OCI-LY7 (cell line): ENCODE results near the gene VSIR. TPM values are rescaled to one million over a fixed set of nuclear protein-coding genes. Genes with fewer than 3 reads are reported as not detected.

Experiments used
- BruUV-seq: library from RNA; stranded (reverse); fragments of 400-500 nt; replicated peaks from 2 replicates; lab custom pipeline; 2021; lab: Mats Ljungman, UMichigan
- CTCF ChIA-PET: fragments of 300-600 bp; sonication (Branson Sonifier 250); formaldehyde crosslinking; loops from one replicate; lab custom pipeline; 2022; ENCODE audit warnings: antibody characterized with exemption; ENCODE audit not compliant: unreplicated experiment; lab: Charles Lee
- POLR2A ChIA-PET: fragments of 300-600 bp; sonication (Branson Sonifier 250); formaldehyde crosslinking; loops from one replicate; lab custom pipeline; 2022; ENCODE audit warnings: antibody characterized with exemption; lab: Charles Lee
- DNase-seq: peaks from one replicate; pipeline ENCODE4 v3.0.0-alpha.2; 2015; ENCODE audit warnings: low spot score
- H2AFZ ChIP-seq: fragments of 200-600 bp; sonication (generic), shearing (Covaris generic); 2 replicates; pipeline ENCODE4 v1.6.1; 2014; ENCODE audit warnings: mild to moderate bottlenecking, antibody characterized with exemption, low read length, moderate library complexity
- H3K27ac ChIP-seq: fragments of 200-600 bp; sonication (generic); 2 replicates; pipeline ENCODE4 v1.5.1; 2014; ENCODE audit warnings: mixed run types, low read depth, mild to moderate bottlenecking, moderate library complexity, low read length, inconsistent platforms; ENCODE audit not compliant: poor library complexity, severe bottlenecking
- H3K36me3 ChIP-seq: fragments of 200-600 bp; sonication (generic); 2 replicates; pipeline ENCODE4 v1.6.1; 2014; ENCODE audit warnings: mild to moderate bottlenecking, antibody characterized with exemption, low read length, moderate library complexity, mixed read lengths; ENCODE audit not compliant: insufficient read depth
- H3K4me1 ChIP-seq: fragments of 200-600 bp; sonication (generic); 2 replicates; pipeline ENCODE4 v1.5.1; 2014; ENCODE audit warnings: mild to moderate bottlenecking, low read length; ENCODE audit not compliant: insufficient read depth, poor library complexity, severe bottlenecking
- H3K4me2 ChIP-seq: fragments of 200-600 bp; sonication (generic); 2 replicates; pipeline ENCODE4 v1.6.1; 2014; ENCODE audit warnings: mild to moderate bottlenecking, low read length
- H3K4me3 ChIP-seq: fragments of 200-600 bp; sonication (generic); 2 replicates; pipeline ENCODE4 v1.5.1; 2014; ENCODE audit warnings: mild to moderate bottlenecking, low read depth, low read length; ENCODE audit not compliant: poor library complexity, severe bottlenecking
- H3K79me2 ChIP-seq: fragments of 200-600 bp; sonication (generic); 2 replicates; pipeline ENCODE4 v1.6.1; 2016; ENCODE audit warnings: low read depth, mild to moderate bottlenecking, low read length, moderate library complexity, mixed read lengths; ENCODE audit not compliant: insufficient read depth
- H3K9me2 ChIP-seq: fragments of 200-600 bp; sonication (generic); 2 replicates; pipeline ENCODE4 v1.6.1; 2016; ENCODE audit warnings: mild to moderate bottlenecking, low read length, mixed read lengths; ENCODE audit not compliant: insufficient read depth
- H3K9me3 ChIP-seq: fragments of 200-600 bp; sonication (generic); 2 replicates; pipeline ENCODE4 v1.6.1; 2014; ENCODE audit warnings: mild to moderate bottlenecking, mixed run types, low read length, mixed read lengths
- H4K20me1 ChIP-seq: fragments of 200-600 bp; sonication (generic); 2 replicates; pipeline ENCODE4 v1.6.1; 2014; ENCODE audit warnings: mild to moderate bottlenecking, antibody characterized with exemption, low read length, moderate library complexity, mixed read lengths; ENCODE audit not compliant: insufficient read depth
- CTCF ChIP-seq: fragments of 200-600 bp; sonication (generic); conservative IDR thresholded peaks from 2 replicates; pipeline ENCODE4 v1.5.1; 2014; ENCODE audit warnings: mild to moderate bottlenecking, antibody characterized with exemption, low read length, moderate library complexity, mixed read lengths
- EZH2phosphoT487 ChIP-seq: fragments of 200-600 bp; sonication (generic); IDR thresholded peaks from 2 replicates; pipeline ENCODE4 v1.6.1; 2018; ENCODE audit warnings: low read depth, borderline replicate concordance, mild to moderate bottlenecking, mixed run types, antibody characterized with exemption, low read length, moderate library complexity, mixed read lengths
- intact Hi-C: fragments of 100-400 bp; cut with micrococcal nuclease; formaldehyde crosslinking; loops from one replicate; pipeline ENCODE4 v1.10.0; 2022; ENCODE audit not compliant: unreplicated experiment
- total RNA-seq, 2 experiments: library from RNA; depleted of rRNA in 1 of 2; stranded (reverse); fragments of >200 nt in 1 of 2; shearing (Covaris generic) in 1 of 2; gene quantifications; 2 replicates each; pipeline ENCODE4 v1.2.3, GENCODE V29; 2014 to 2022

The VSIR gene
- total RNA-seq, 2 experiments from 2014 or later = 2.2 to 9.0 TPM

- Histone ChIP-seq H4K20me1 (no peaks in the 10 kb centered on the region), H3K4me1 (no peaks in the 10 kb centered on the region), H3K4me2 (no peak overlapping the region), H3K4me3 (no peak overlapping the region), H2AFZ (no peak overlapping the region), H3K79me2 (no peaks in the 10 kb centered on the region), H3K27ac (no peak overlapping the region), H3K9me3 (no peaks in the 10 kb centered on the region), H3K36me3 (no peaks in the 10 kb centered on the region), H3K9me2 (no peaks in the 10 kb centered on the region)
- intact Hi-C loops = no loop called here
- ChIA-PET CTCF (interaction anchor here (0.6 to 1.5 kb wide), 3 partner anchors 12 to 183 kb away, joined by 3 to 4 read pairs (median 3); no protein-coding TSS in a partner anchor), POLR2A (interaction anchor here (0.9 to 1.2 kb wide), 2 partner anchors 41 to 52 kb away, joined by 5 read pairs; no protein-coding TSS in a partner anchor)
- no TSS peak for BruUV-seq
- DNase-seq = no peak
- TF ChIP-seq EZH2phosphoT487 (no peak), CTCF (no peak)
Measured at GRCh38 chr10:71705582-71705981, 67.7 kb downstream of the VSIR start.

- H3K36me3 ChIP-seq = no peaks in the 10 kb centered on the region
- no peak for TF ChIP-seq EZH2phosphoT487
- no peak for TF ChIP-seq CTCF
- ChIA-PET CTCF (interaction anchor here (0.5 to 1.5 kb wide), 2 partner anchors 61 to 183 kb away, joined by 3 to 4 read pairs; no protein-coding TSS in a partner anchor), POLR2A (no interaction called here)
- no peak overlapping the region for H3K27ac ChIP-seq
- H2AFZ ChIP-seq = no peak overlapping the region
- BruUV-seq = no TSS peak
- no peaks in the 10 kb centered on the region for H3K9me2 ChIP-seq
- no peaks in the 10 kb centered on the region for H3K9me3 ChIP-seq
- no peaks in the 10 kb centered on the region for H3K4me1 ChIP-seq
- no peaks in the 10 kb centered on the region for H3K79me2 ChIP-seq
- intact Hi-C loops = no loop called here
- no peaks in the 10 kb centered on the region for H4K20me1 ChIP-seq
- no peak for DNase-seq
- H3K4me2 ChIP-seq = no peak overlapping the region
- H3K4me3 ChIP-seq = no peak overlapping the region
Measured at GRCh38 chr10:71704816-71705215, 68.5 kb downstream of the VSIR start.

DNA sequence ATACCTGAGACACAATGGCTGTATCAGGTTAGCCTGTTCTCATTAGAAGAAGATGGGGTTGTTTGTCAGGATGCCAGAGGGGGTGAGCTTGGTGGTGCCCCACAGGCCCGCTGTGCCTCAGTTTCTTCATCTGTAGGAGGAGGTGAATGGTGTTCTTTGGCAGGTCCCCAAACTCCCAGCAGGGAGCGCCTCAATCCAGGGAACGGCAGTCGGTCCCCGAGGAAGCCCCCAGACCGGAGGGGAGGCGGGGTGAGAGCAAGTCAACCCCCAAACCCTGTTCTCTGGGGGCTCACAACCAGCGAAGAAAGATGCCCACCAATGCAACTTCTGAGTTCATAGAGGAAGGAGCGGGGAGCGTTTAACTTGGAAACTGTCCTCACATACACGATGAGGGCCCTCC is 69.7 kb downstream of the VSIR start:
- BruUV-seq = no TSS peak

More for the DNA sequence above, 69.7 kb downstream of the VSIR start:
- no peak for DNase-seq
- H3K4me2 ChIP-seq = no peak overlapping the region
- H2AFZ ChIP-seq = no peak overlapping the region
- no peaks in the 10 kb centered on the region for H3K36me3 ChIP-seq
- no peaks in the 10 kb centered on the region for H3K9me3 ChIP-seq
- ChIA-PET POLR2A (no interaction called here), CTCF (interaction anchor here (0.8 kb wide), 1 partner anchor 9 kb away, joined by 4 read pairs; no protein-coding TSS in a partner anchor)
- intact Hi-C loops = no loop called here
- no peak overlapping the region for H3K4me3 ChIP-seq
- no peaks in the 10 kb centered on the region for H3K9me2 ChIP-seq
- no peaks in the 10 kb centered on the region for H3K79me2 ChIP-seq
- no peaks in the 10 kb centered on the region for H3K4me1 ChIP-seq
- H3K27ac ChIP-seq = no peak overlapping the region
- TF ChIP-seq EZH2phosphoT487 = no peak
- TF ChIP-seq CTCF = peak; percentile 50
- H4K20me1 ChIP-seq = no peaks in the 10 kb centered on the region
